ENCODE data around the gene PHETA1.

GRCh38 chr12:111334393-111334915, 34.4 kb downstream of the PHETA1 start:
- TF ChIP-seq CTCF (IDR thresholded peaks at IDR 0.05) (no peak), POLR2A (IDR thresholded peaks at IDR 0.05) (no peak)
